ENCODE measurements around the gene NOD1. TPM values are rescaled to one million over a fixed set of nuclear protein-coding genes. Genes with fewer than 3 reads are reported as not detected.

NOD1 gene
- total RNA-seq, 2 donors from 2014 or later = 16.6 to 18.0 TPM

GRCh38 chr7:30473903-30474302, 4.7 kb downstream of the NOD1 start:
- intact Hi-C loops (cut with DNase I) = no loop called here

GRCh38 chr7:30472784-30473775, 5.5 kb downstream of the NOD1 start:
- intact Hi-C loops (cut with DNase I) = no loop called here
- no peak for DNase-seq (ENCODE audit: low spot score)

More at GRCh38 chr7:30473903-30474302, 4.7 kb downstream of the NOD1 start:
- DNase-seq (ENCODE audit: low spot score) = no peak

- intact Hi-C loops (cut with DNase I) = no loop called here
- no peak for DNase-seq (ENCODE audit: low spot score)
Observed at GRCh38 chr7:30472081-30472783, 6.4 kb downstream of the NOD1 start.

- no peak for DNase-seq (ENCODE audit: low spot score)
- intact Hi-C loops (cut with DNase I) = no loop called here
Observed at GRCh38 chr7:30471205-30471604, 7.4 kb downstream of the NOD1 start.

- intact Hi-C loops (cut with DNase I) = no loop called here
Observed at GRCh38 chr7:30470771-30471170, 7.8 kb downstream of the NOD1 start.

GRCh38 chr7:30470163-30470770, 8.3 kb downstream of the NOD1 start:
- DNase-seq (ENCODE audit: low spot score) = no peak
- intact Hi-C loops (cut with DNase I) = no loop called here

More at GRCh38 chr7:30470771-30471170, 7.8 kb downstream of the NOD1 start:
- no peak for DNase-seq (ENCODE audit: low spot score)

DNA sequence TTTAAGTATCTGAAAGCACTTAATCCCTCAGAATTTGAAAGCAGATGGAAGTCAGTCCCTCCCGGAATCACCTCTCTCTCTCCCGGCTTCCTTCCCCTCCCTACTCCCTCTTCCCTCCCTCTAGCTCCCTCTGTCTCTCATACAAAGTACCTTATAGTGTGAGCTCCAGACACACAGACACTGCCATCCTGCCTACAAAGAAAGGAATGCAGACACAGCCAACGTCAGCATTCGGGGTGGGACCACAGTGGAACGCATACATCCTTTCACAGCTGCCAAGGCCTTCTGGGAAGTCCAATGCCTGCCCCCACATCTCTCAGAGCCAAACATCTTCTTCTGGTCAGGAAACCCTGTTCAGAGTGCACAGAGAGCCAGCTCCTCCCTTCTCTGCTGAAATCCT, 9.3 kb downstream of the NOD1 start:
- intact Hi-C loops (cut with DNase I) = no loop called here

GRCh38 chr7:30468791-30469190, 9.8 kb downstream of the NOD1 start:
- no peak for DNase-seq (ENCODE audit: low spot score)
- intact Hi-C loops (cut with DNase I) = no loop called here

More for the DNA sequence above, 9.3 kb downstream of the NOD1 start:
- peak; percentile 96 for DNase-seq (ENCODE audit: low spot score)

GRCh38 chr7:30468041-30468440, 10.5 kb downstream of the NOD1 start:
- intact Hi-C loops (cut with DNase I) = no loop called here
- DNase-seq (ENCODE audit: low spot score) = no peak

DNA sequence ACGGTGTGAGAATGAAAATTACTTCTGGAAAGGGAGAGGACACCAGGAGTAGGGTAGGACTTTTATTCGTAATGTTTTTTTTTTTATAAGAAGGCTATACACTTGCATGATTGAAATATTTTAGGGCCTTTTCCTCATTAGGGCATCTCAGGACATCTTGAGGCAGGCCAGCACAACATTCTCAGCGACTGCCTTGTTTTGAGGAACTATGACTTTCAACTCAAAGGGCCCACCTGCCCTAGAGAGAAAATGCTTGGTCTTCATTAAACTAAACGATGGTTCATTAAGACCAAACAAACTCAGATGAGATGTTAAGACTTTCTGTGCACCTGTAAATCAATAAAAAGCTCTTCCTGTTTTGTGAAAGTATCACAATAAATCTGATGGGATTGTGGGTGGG, 11.3 kb downstream of the NOD1 start:
- intact Hi-C loops (cut with DNase I) = loop anchor here in 1 of 2 donors (2.0 kb wide), 1 partner anchor 186 kb away; no protein-coding TSS in a partner anchor
- no peak for DNase-seq (ENCODE audit: low spot score)

- no peak for DNase-seq (ENCODE audit: low spot score)
- intact Hi-C loops (cut with DNase I) = loop anchor here in 1 of 2 donors (2.0 kb wide), 1 partner anchor 185 kb away; no protein-coding TSS in a partner anchor
Observed at GRCh38 chr7:30466266-30466665, 12.3 kb downstream of the NOD1 start.

- no peak for DNase-seq (ENCODE audit: low spot score)
- intact Hi-C loops (cut with DNase I) = loop anchor here in 1 of 2 donors (2.0 kb wide), 1 partner anchor 185 kb away; no protein-coding TSS in a partner anchor
Observed at GRCh38 chr7:30465811-30466180, 12.8 kb downstream of the NOD1 start.

- no peak for DNase-seq (ENCODE audit: low spot score)
- intact Hi-C loops (cut with DNase I) = no loop called here
Observed at GRCh38 chr7:30465046-30465810, 13.4 kb downstream of the NOD1 start.

DNA sequence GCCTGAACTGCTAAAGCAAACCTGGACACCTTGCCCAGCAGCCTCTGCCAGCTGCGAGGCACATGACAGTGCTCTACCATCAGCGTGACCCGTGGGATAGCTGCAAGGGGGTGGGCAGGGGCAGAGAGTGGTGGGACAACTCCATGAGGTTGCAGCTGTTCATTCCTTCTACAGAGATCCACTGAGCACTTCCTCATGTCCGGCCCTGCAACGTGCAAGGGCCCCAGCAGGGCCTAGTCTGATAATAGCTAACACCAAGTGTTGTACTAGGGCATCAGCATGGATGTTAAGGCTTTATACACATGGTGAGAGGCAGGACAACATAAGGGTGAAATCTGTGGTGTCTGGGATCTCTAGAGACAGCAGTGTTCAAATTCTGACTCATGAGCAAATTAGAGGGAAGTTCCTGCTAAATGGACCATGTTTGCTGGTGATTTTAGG, 14.3 kb downstream of the NOD1 start:
- no peak for DNase-seq (ENCODE audit: low spot score)
- intact Hi-C loops (cut with DNase I) = no loop called here

- DNase-seq (ENCODE audit: low spot score) = no peak
- intact Hi-C loops (cut with DNase I) = no loop called here
Observed at GRCh38 chr7:30463405-30464145, 15.0 kb downstream of the NOD1 start.

GRCh38 chr7:30462179-30462578, 16.4 kb downstream of the NOD1 start:
- intact Hi-C loops (cut with DNase I) = no loop called here
- DNase-seq (ENCODE audit: low spot score) = no peak

DNA sequence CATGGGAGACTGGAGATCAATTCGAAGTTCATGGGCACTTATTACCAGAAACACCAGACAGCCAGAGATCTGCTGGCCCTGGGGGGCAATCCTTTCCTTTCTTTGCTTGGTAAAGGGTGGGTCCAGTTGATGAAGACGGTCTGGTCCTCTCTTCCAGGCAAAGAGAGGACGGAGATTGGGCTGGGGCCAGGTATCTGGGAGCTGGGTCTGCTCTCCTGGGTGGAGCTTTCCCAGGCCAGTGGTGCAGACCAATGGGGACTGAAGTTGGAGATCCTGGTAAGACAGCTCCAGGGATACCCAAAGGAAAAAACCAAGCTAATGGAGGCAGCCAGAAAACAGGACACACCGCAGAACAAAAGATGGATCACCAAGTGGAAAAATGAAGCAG, 18.3 kb downstream of the NOD1 start:
- intact Hi-C loops (cut with DNase I) = no loop called here
- no peak for DNase-seq (ENCODE audit: low spot score)

DNA sequence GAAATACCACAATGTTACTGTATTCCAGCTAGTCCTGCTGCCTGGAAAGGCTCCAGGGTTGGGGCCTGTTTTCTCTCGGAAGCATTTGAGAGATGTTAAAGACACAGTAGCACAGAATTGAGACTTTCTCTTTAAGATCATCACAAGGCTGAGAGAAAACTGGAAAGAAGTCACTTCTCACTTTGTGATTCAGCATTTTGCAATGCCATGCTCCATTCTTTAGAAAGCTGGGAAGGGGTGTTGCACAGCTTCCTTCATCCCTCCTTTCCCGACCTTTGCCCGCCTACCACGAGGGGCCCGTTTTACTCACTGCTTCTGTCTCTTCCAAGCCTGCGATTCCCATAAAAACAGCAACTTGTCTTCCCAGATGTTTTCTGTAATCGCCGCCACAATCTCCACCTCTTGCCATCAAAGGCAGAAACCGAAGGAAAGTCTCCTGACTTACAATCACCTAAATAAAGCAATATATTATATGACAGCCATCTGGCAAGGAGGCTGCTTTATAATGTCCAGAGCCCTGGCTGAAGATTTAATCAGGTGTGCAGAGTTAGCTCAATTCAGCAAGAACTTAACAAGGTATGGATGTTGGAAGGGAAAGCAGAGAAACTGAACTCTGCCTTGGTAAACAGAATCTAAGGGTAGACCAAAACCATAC, 18.9 kb downstream of the NOD1 start:
- intact Hi-C loops (cut with DNase I) = no loop called here
- peak; percentile 92 for DNase-seq (ENCODE audit: low spot score)
